H1 (cell line): ENCODE data around the gene GARNL3. TPM values are rescaled to one million over a fixed set of nuclear protein-coding genes. Genes with fewer than 3 reads are reported as not detected.

ENCODE experiments used
- CTCF ChIA-PET: fragments of 300-600 bp; sonication (Branson Sonifier 250); formaldehyde crosslinking; loops from one replicate; lab custom pipeline; 2021; ENCODE audit not compliant: partially characterized antibody; lab: Charles Lee
- POLR2A ChIA-PET: fragments of 300-600 bp; sonication (Branson Sonifier 250); formaldehyde crosslinking; loops from one replicate; lab custom pipeline; 2021; ENCODE audit warnings: inconsistent platforms; ENCODE audit not compliant: partially characterized antibody; lab: Charles Lee
- DNase-seq, 2 experiments: peaks; one replicate each; pipeline versions ENCODE4 v3.0.0 to v3.0.0-alpha.2; 2010 to 2022; ENCODE audit warnings: low spot score in 2 of 2, low read depth in 1 of 2, mixed read lengths in 1 of 2
- FAIRE-seq: peaks from 2 replicates; lab custom pipeline; 2011; peaks lifted over from hg19 to GRCh38; lab: Jason Lieb, UNC
- H2AFZ ChIP-seq: 2 replicates; pipeline ENCODE4 v1.8.1; 2012; ENCODE audit warnings: low read length, inconsistent platforms
- H2AK5ac ChIP-seq: 2 replicates; pipeline ENCODE4 v1.6.1; 2013; ENCODE audit warnings: low read depth, low read length
- H2BK120ac ChIP-seq: replicated peaks from 2 replicates; pipeline ENCODE3; 2013; ENCODE audit warnings: low read depth, low read length, inconsistent platforms
- H2BK12ac ChIP-seq: 2 replicates; pipeline ENCODE4 v1.6.1; 2013; ENCODE audit warnings: low read depth, low read length
- H2BK15ac ChIP-seq: 2 replicates; pipeline ENCODE4 v1.6.1; 2013; ENCODE audit warnings: low read length
- H2BK20ac ChIP-seq: 2 replicates; pipeline ENCODE4 v1.6.1; 2013; ENCODE audit warnings: low read length
- H2BK5ac ChIP-seq: 2 replicates; pipeline ENCODE4 v1.6.1; 2013; ENCODE audit warnings: low read depth, low read length
- H3K14ac ChIP-seq: 2 replicates; pipeline ENCODE4 v1.6.1; 2013; ENCODE audit warnings: inconsistent platforms; ENCODE audit not compliant: insufficient read length
- H3K18ac ChIP-seq: 2 replicates; pipeline ENCODE4 v1.6.1; 2013; ENCODE audit warnings: low read length; ENCODE audit errors: extremely low read depth
- H3K23ac ChIP-seq: 2 replicates; pipeline ENCODE4 v1.6.1; 2013; ENCODE audit warnings: inconsistent platforms; ENCODE audit not compliant: insufficient read length
- H3K23me2 ChIP-seq: 2 replicates; pipeline ENCODE4 v1.6.1; 2013; ENCODE audit warnings: low read depth, low read length
- H3K27ac ChIP-seq: 2 replicates; pipeline ENCODE4 v1.6.1; 2011; ENCODE audit warnings: low read depth, low read length, inconsistent platforms
- H3K27me3 ChIP-seq, 4 experiments: replicated peaks in 1 of 4; 1 replicate in 1 of 4; 2 replicates in 3 of 4; pipeline versions ENCODE4 v1.6.1 to v1.8.1; 2011 to 2013; ENCODE audit warnings: low read length in 3 of 4, mild to moderate bottlenecking in 3 of 4, inconsistent platforms in 2 of 4, mixed read lengths in 2 of 4, moderate library complexity in 1 of 4; ENCODE audit not compliant: control insufficient read depth in 3 of 4, insufficient read depth in 3 of 4; ENCODE audit errors: extremely low read depth in 1 of 4
- H3K36me3 ChIP-seq, 4 experiments: 2 replicates each; pipeline versions ENCODE4 v1.6.1 to v1.8.1; 2011 to 2013; ENCODE audit warnings: mild to moderate bottlenecking in 4 of 4, low read length in 3 of 4, moderate library complexity in 2 of 4, control low read depth in 1 of 4, inconsistent platforms in 1 of 4; ENCODE audit not compliant: insufficient read depth in 4 of 4, control insufficient read depth in 2 of 4
- H3K4ac ChIP-seq: replicated peaks from 2 replicates; pipeline ENCODE3; 2013; ENCODE audit warnings: low read length, low read depth, mixed read lengths, inconsistent platforms; ENCODE audit not compliant: insufficient read length
- H3K4me1 ChIP-seq, 4 experiments: replicated peaks in 1 of 4; 1 replicate in 1 of 4; 2 replicates in 3 of 4; pipeline versions ENCODE4 v1.6.1 to v1.8.1; 2011 to 2013; ENCODE audit warnings: low read length in 3 of 4, inconsistent platforms in 2 of 4, mixed read lengths in 1 of 4; ENCODE audit not compliant: insufficient read depth in 4 of 4, control insufficient read depth in 3 of 4
- H3K4me2 ChIP-seq, 2 experiments: 2 replicates each; pipeline versions ENCODE4 v1.6.1 to v1.8.1; 2011 to 2013; ENCODE audit warnings: low read depth in 2 of 2, low read length in 2 of 2, control low read depth in 1 of 2, inconsistent platforms in 1 of 2, mild to moderate bottlenecking in 1 of 2; ENCODE audit not compliant: insufficient read depth in 1 of 2
- H3K4me3 ChIP-seq, 4 experiments: fragments of 200-600, 300-600 bp in 1 of 4; sonication (generic), shearing (Covaris generic), sonication (Bioruptor Twin) in 1 of 4; 2 replicates each; pipeline versions ENCODE4 v1.5.1 to v1.8.1; 2011 to 2016; ENCODE audit warnings: low read length in 4 of 4, low read depth in 3 of 4, control low read depth in 2 of 4, inconsistent platforms in 2 of 4, mild to moderate bottlenecking in 2 of 4, mixed read lengths in 1 of 4, moderate library complexity in 1 of 4; ENCODE audit not compliant: insufficient read depth in 2 of 4; ENCODE audit errors: extremely low read depth in 1 of 4
- H3K56ac ChIP-seq: replicated peaks from 2 replicates; pipeline ENCODE3; 2013; ENCODE audit warnings: low read depth, mild to moderate bottlenecking, mixed read lengths, low read length, inconsistent platforms; ENCODE audit not compliant: insufficient read length
- H3K79me1 ChIP-seq: 2 replicates; pipeline ENCODE4 v1.6.1; 2013; ENCODE audit warnings: low read depth, low read length, control low read depth
- H3K79me2 ChIP-seq, 2 experiments: 2 replicates each; pipeline versions ENCODE4 v1.6.1 to v1.8.1; 2012 to 2013; ENCODE audit warnings: low read length in 2 of 2, mild to moderate bottlenecking in 2 of 2, inconsistent platforms in 1 of 2; ENCODE audit not compliant: insufficient read depth in 2 of 2, control insufficient read depth in 1 of 2
- H3K9ac ChIP-seq, 4 experiments: replicated peaks in 1 of 4; 1 replicate in 1 of 4; 2 replicates in 3 of 4; pipeline versions ENCODE4 v1.6.1 to v1.8.1; 2011 to 2013; ENCODE audit warnings: low read depth in 3 of 4, low read length in 3 of 4, control low read depth in 2 of 4, mild to moderate bottlenecking in 2 of 4, moderate library complexity in 2 of 4, inconsistent platforms in 1 of 4; ENCODE audit errors: extremely low read depth in 1 of 4
- H3K9me3 ChIP-seq, 2 experiments: 2 replicates each; pipeline versions ENCODE4 v1.6.1 to v1.8.1; 2012 to 2013; ENCODE audit warnings: mild to moderate bottlenecking in 2 of 2, moderate library complexity in 2 of 2, control low read depth in 1 of 2, inconsistent platforms in 1 of 2, low read depth in 1 of 2, low read length in 1 of 2, mixed read lengths in 1 of 2; ENCODE audit not compliant: insufficient read depth in 2 of 2
- H4K20me1 ChIP-seq, 2 experiments: replicated peaks in 1 of 2; 2 replicates each; pipeline versions ENCODE3 to v1.8.1; 2011 to 2013; ENCODE audit warnings: inconsistent platforms in 2 of 2, low read length in 2 of 2, mild to moderate bottlenecking in 1 of 2; ENCODE audit not compliant: insufficient read depth in 2 of 2, control insufficient read depth in 1 of 2
- H4K5ac ChIP-seq: 2 replicates; pipeline ENCODE4 v1.6.1; 2013; ENCODE audit warnings: low read length, low read depth, mixed read lengths, inconsistent platforms; ENCODE audit not compliant: insufficient read length
- H4K8ac ChIP-seq: 2 replicates; pipeline ENCODE4 v1.8.0; 2013; ENCODE audit warnings: mild to moderate bottlenecking, moderate library complexity, low read length, inconsistent platforms; ENCODE audit not compliant: insufficient read depth; ENCODE audit errors: extremely low read depth
- H4K91ac ChIP-seq: replicated peaks from 2 replicates; pipeline ENCODE3; 2013; ENCODE audit warnings: low read length, mixed read lengths, inconsistent platforms; ENCODE audit not compliant: insufficient read length
- GTF2F1 ChIP-seq: IDR thresholded peaks from 2 replicates; pipeline ENCODE4 v1.6.1; 2012; ENCODE audit warnings: low read depth, low read length, improper control_type of control experiment, borderline replicate concordance
- TBP ChIP-seq: IDR thresholded peaks from 2 replicates; pipeline ENCODE4 v1.6.1; 2011; ENCODE audit warnings: low read depth, low read length, improper control_type of control experiment
- WGBS, 2 experiments: shearing (Covaris generic) in 1 of 2; methylation state at CpG; one replicate each; pipeline versions ENCODE4 v1.1.6 to v1.1.7; 2013 to 2015; ENCODE audit warnings: low lambda C conversion rate in 2 of 2, mixed read lengths in 2 of 2, inconsistent platforms in 1 of 2, low coverage in 1 of 2, missing lambda C conversion rate in 1 of 2; ENCODE audit not compliant: insufficient replicate concordance in 2 of 2, insufficient coverage in 1 of 2, insufficient read length in 1 of 2; ENCODE audit errors: extremely low coverage in 1 of 2, missing lambda C conversion rate in 1 of 2; 5-methylcytosine and 5-hydroxymethylcytosine counted together
- polyA plus RNA-seq, 7 experiments: library from polyadenylated mRNA; depleted of rRNA in 3 of 7; stranded (reverse) in 5 of 7; unstranded in 2 of 7; fragments of >200 nt in 5 of 7; fragments of 200-250 nt in 2 of 7; gene quantifications; 1 replicate in 5 of 7; 2 replicates in 1 of 7; 4 replicates in 1 of 7; pipeline versions ENCODE4 v1.2.1 to v1.2.3, GENCODE V29; 2011 to 2013; ENCODE audit warnings: missing spikeins in 2 of 7, mixed read lengths in 2 of 7
- total RNA-seq: library from RNA; stranded (reverse); fragmentation: NEBNext Ultra II Directional; extraction: Animal tissue kit (Norgen Biotek cat#: 25700); gene quantifications from 2 replicates; pipeline ENCODE4 v1.2.1, GENCODE V29; 2021
- TF ChIP-seq, protein P1 (sequence below): IDR thresholded peaks from 2 replicates; pipeline ENCODE4 v1.6.1; 2012; ENCODE audit warnings: inconsistent platforms

The GARNL3 gene
- total and polyA plus RNA-seq, 2 of the 8 experiments (the other 6 are each of a cell fraction or from before 2014, with no cell fraction given) = 6.5 to 18.3 TPM

GRCh38 chr9:127389381-127390247 lies 125.0 kb downstream of the GARNL3 start:
- WGBS, 2 experiments = 73% methylated on average over 4 of the region's 4 CpGs; no CpG with 5 or more reads in 1 of the 2 experiments
- POLR2A ChIA-PET = interaction anchor here (0.9 to 2.0 kb wide), 4 partner anchors 10 to 60 kb away, joined by 3 to 6 read pairs (median 5); no protein-coding TSS in a partner anchor
- no peak overlapping the region for H3K4me2 ChIP-seq

More at GRCh38 chr9:127389381-127390247, 125.0 kb downstream of the GARNL3 start:
- H2BK5ac ChIP-seq = no peak overlapping the region
- no peaks in the 10 kb centered on the region for H3K36me3 ChIP-seq
- DNase-seq (no peak), FAIRE-seq (no peak)
- no peak overlapping the region for H3K27ac ChIP-seq
- no peak overlapping the region for H3K9ac ChIP-seq
- H3K27me3 ChIP-seq = no peaks in the 10 kb centered on the region; a peak in 1 of 7 replicates
- no peaks in the 10 kb centered on the region for H3K23me2 ChIP-seq
- no peak overlapping the region for H3K14ac ChIP-seq
- no peaks in the 10 kb centered on the region for H3K9me3 ChIP-seq
- no peak overlapping the region for H2BK12ac ChIP-seq
- H4K91ac ChIP-seq = no peak overlapping the region
- H2AFZ ChIP-seq = no peak overlapping the region
- no peaks in the 10 kb centered on the region for H3K79me1 ChIP-seq
- no peak overlapping the region for H2BK15ac ChIP-seq
- CTCF ChIA-PET = interaction anchor here (0.6 to 1.0 kb wide), 2 partner anchors 16 to 35 kb away, joined by 3 to 4 read pairs; no protein-coding TSS in a partner anchor
- peaks cover 0 to 2% (median 0%) of the 10 kb centered on the region in 4 experiments; a peak in 1 of 7 replicates for H3K4me1 ChIP-seq
- TF ChIP-seq TBP (no peak), GTF2F1 (no peak)
- TF ChIP-seq, protein P1, sequence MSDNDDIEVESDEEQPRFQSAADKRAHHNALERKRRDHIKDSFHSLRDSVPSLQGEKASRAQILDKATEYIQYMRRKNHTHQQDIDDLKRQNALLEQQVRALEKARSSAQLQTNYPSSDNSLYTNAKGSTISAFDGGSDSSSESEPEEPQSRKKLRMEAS = no peak
- no peak overlapping the region for H3K18ac ChIP-seq
- H3K4ac ChIP-seq = no peak overlapping the region
- H3K79me2 ChIP-seq = no peaks in the 10 kb centered on the region
- no peak overlapping the region for H3K56ac ChIP-seq
- H4K8ac ChIP-seq = no peak overlapping the region
- no peak overlapping the region for H4K5ac ChIP-seq
- H2AK5ac ChIP-seq = no peak overlapping the region
- no peaks in the 10 kb centered on the region for H4K20me1 ChIP-seq
- no peak overlapping the region for H3K4me3 ChIP-seq
- H2BK20ac ChIP-seq = no peak overlapping the region
- H2BK120ac ChIP-seq = no peak overlapping the region
- no peak overlapping the region for H3K23ac ChIP-seq
